Stimulated activated CD4-positive, alpha-beta T cell treated with anti-CD3 and anti-CD28 coated beads, Interleukin-15, amount 100 ng/mL, for 1 hour (primary cell): Measurements from ENCODE around the gene HMX1.

ENCODE experiments used
- DNase-seq, 2 donors: peaks; one replicate each; pipeline ENCODE4 v3.0.0-alpha.2; 2020; ENCODE audit warnings: low read depth in 1 of 2, low spot score in 1 of 2

Gene HMX1

GRCh38 chr4:8857766-8858700 is 13.6 kb downstream of the HMX1 start:
- DNase-seq, result no peak

- DNase-seq, result no peak
Observed at GRCh38 chr4:8856835-8857621, 14.6 kb downstream of the HMX1 start.

GRCh38 chr4:8855818-8856245 is 15.8 kb downstream of the HMX1 start:
- DNase-seq, result no peak

GRCh38 chr4:8854931-8855330 is 16.7 kb downstream of the HMX1 start:
- no peak for DNase-seq

GRCh38 chr4:8854016-8854415 is 17.6 kb downstream of the HMX1 start:
- DNase-seq, result no peak

GRCh38 chr4:8853249-8853648 is 18.4 kb downstream of the HMX1 start:
- DNase-seq, result no peak

- no peak for DNase-seq
Observed at GRCh38 chr4:8852118-8852704, 19.4 kb downstream of the HMX1 start.

- no peak for DNase-seq
Observed at GRCh38 chr4:8851321-8852117, 20.1 kb downstream of the HMX1 start.

GRCh38 chr4:8850830-8851188 is 20.8 kb downstream of the HMX1 start:
- no peak for DNase-seq

GRCh38 chr4:8850074-8850829 is 21.4 kb downstream of the HMX1 start:
- no peak for DNase-seq

GRCh38 chr4:8849266-8850073 is 22.2 kb downstream of the HMX1 start:
- no peak for DNase-seq

GRCh38 chr4:8848507-8849265 is 23.0 kb downstream of the HMX1 start:
- no peak for DNase-seq

GRCh38 chr4:8847764-8848163 is 23.9 kb downstream of the HMX1 start:
- DNase-seq, result no peak

GRCh38 chr4:8847331-8847730 is 24.3 kb downstream of the HMX1 start:
- no peak for DNase-seq

GRCh38 chr4:8846826-8847225 is 24.8 kb downstream of the HMX1 start:
- DNase-seq, result no peak

- DNase-seq, result no peak
Observed at GRCh38 chr4:8846046-8846720, 25.5 kb downstream of the HMX1 start.

- no peak for DNase-seq
Observed at GRCh38 chr4:8844976-8845690, 26.5 kb downstream of the HMX1 start.

- no peak for DNase-seq
Observed at GRCh38 chr4:8843597-8843996, 28.0 kb downstream of the HMX1 start.
